SK-N-SH (cell line): Measurements from ENCODE around the gene BEND5. TPM values are rescaled to one million over a fixed set of nuclear protein-coding genes. Genes with fewer than 3 reads are reported as not detected.

Experiments
- CTCF ChIA-PET: fragments of 300-600, 350-600 bp; formaldehyde crosslinking; extraction: SDS; loops from one replicate; lab custom pipeline; 2021; lab: Yijun Ruan, JAX
- POLR2A ChIA-PET: fragments of 350-600 bp; sonication (Branson Sonifier 250); formaldehyde crosslinking; extraction: SDS; loops from one replicate; lab custom pipeline; 2020; ENCODE audit warnings: antibody characterized with exemption, inconsistent platforms; lab: Yijun Ruan, JAX
- DNase-seq: peaks from one replicate; pipeline ENCODE4 v3.0.0; 2012
- H2AFZ ChIP-seq: fragments of 200-600 bp; sonication (generic); 2 replicates; pipeline ENCODE4 v1.8.1; 2016; ENCODE audit warnings: antibody characterized with exemption, mild to moderate bottlenecking, low read depth
- H3F3A ChIP-seq: fragments of 200-600 bp; sonication (generic); replicated peaks from 2 replicates; pipeline ENCODE3; 2016; ENCODE audit warnings: antibody characterized with exemption, mild to moderate bottlenecking; ENCODE audit not compliant: insufficient read depth
- H3K27ac ChIP-seq, 2 experiments: fragments of 200-500 bp in 1 of 2; fragments of 200-600 bp in 1 of 2; sonication (Bioruptor generic) in 1 of 2; sonication (generic), shearing (Covaris generic) in 1 of 2; 2 replicates each; pipeline versions ENCODE4 v1.5.1 to v1.6.1; 2014 to 2016; ENCODE audit warnings: low read depth in 2 of 2, inconsistent platforms in 1 of 2, low read length in 1 of 2, mild to moderate bottlenecking in 1 of 2, mixed read lengths in 1 of 2
- H3K27me3 ChIP-seq: fragments of 200-600 bp; sonication (generic), shearing (Covaris generic); 2 replicates; pipeline ENCODE4 v1.6.1; 2016; ENCODE audit warnings: mixed run types; ENCODE audit not compliant: insufficient read depth
- H3K36me3 ChIP-seq, 2 experiments: fragments of 200-500 bp in 1 of 2; fragments of 200-600 bp in 1 of 2; sonication (Bioruptor generic) in 1 of 2; sonication (generic) in 1 of 2; replicated peaks in 1 of 2; 2 replicates each; pipeline versions ENCODE3 to v1.5.1; 2014 to 2016; ENCODE audit warnings: low read length in 1 of 2, mild to moderate bottlenecking in 1 of 2; ENCODE audit not compliant: insufficient read depth in 2 of 2, control insufficient read depth in 1 of 2
- H3K4me1 ChIP-seq, 2 experiments: fragments of 200-500 bp in 1 of 2; fragments of 200-600 bp in 1 of 2; sonication (Bioruptor generic) in 1 of 2; sonication (generic), shearing (Covaris generic) in 1 of 2; 2 replicates each; pipeline versions ENCODE4 v1.5.1 to v1.6.1; 2014 to 2016; ENCODE audit warnings: low read depth in 1 of 2, low read length in 1 of 2, mixed run types in 1 of 2; ENCODE audit not compliant: insufficient read depth in 2 of 2, control insufficient read depth in 1 of 2
- H3K4me2 ChIP-seq: fragments of 200-600 bp; sonication (generic), shearing (Covaris generic); 2 replicates; pipeline ENCODE4 v1.6.1; 2017; ENCODE audit warnings: mixed run types
- H3K4me3 ChIP-seq, 2 experiments: fragments of 200-500 bp in 1 of 2; fragments of 200-600 bp in 1 of 2; sonication (Bioruptor generic) in 1 of 2; sonication (generic), shearing (Covaris generic) in 1 of 2; 2 replicates each; pipeline versions ENCODE4 v1.5.1 to v1.8.1; 2014 to 2016; ENCODE audit warnings: low read depth in 2 of 2, inconsistent platforms in 1 of 2, low read length in 1 of 2, mild to moderate bottlenecking in 1 of 2, mixed read lengths in 1 of 2, moderate library complexity in 1 of 2
- H3K79me2 ChIP-seq: fragments of 200-600 bp; sonication (generic); 2 replicates; pipeline ENCODE4 v1.8.1; 2017; ENCODE audit warnings: mild to moderate bottlenecking; ENCODE audit not compliant: insufficient read depth
- H3K9ac ChIP-seq: fragments of 200-600 bp; sonication (generic); 2 replicates; pipeline ENCODE4 v1.6.1; 2017; ENCODE audit warnings: mixed run types
- H3K9me2 ChIP-seq: fragments of 200-600 bp; sonication (generic); 2 replicates; pipeline ENCODE4 v1.6.1; 2017; ENCODE audit warnings: mixed run types
- H3K9me3 ChIP-seq: fragments of 200-600 bp; sonication (generic); 2 replicates; pipeline ENCODE4 v1.6.1; 2017; ENCODE audit warnings: mixed run types, mild to moderate bottlenecking, moderate library complexity
- H4K20me1 ChIP-seq: fragments of 200-600 bp; sonication (generic); 2 replicates; pipeline ENCODE4 v1.6.1; 2017; ENCODE audit warnings: mild to moderate bottlenecking, mixed run types; ENCODE audit not compliant: insufficient read depth
- EZH2phosphoT487 ChIP-seq: fragments of 200-600 bp; sonication (generic); IDR thresholded peaks from 2 replicates; pipeline ENCODE4 v1.6.1; 2017; ENCODE audit warnings: low read depth, mixed run types, mild to moderate bottlenecking, antibody characterized with exemption, moderate library complexity, borderline replicate concordance
- FOXM1 ChIP-seq: IDR thresholded peaks from 2 replicates; pipeline ENCODE4 v1.4.0; 2012; ENCODE audit warnings: low read depth, mild to moderate bottlenecking
- JUND ChIP-seq: IDR thresholded peaks from 2 replicates; pipeline ENCODE4 v1.4.0; 2012
- MEF2A ChIP-seq: IDR thresholded peaks from 2 replicates; pipeline ENCODE4 v1.4.0; 2012; ENCODE audit warnings: low read depth, borderline replicate concordance
- NRF1 ChIP-seq: IDR thresholded peaks from 2 replicates; pipeline ENCODE4 v1.6.1; 2012; ENCODE audit warnings: low read depth, mild to moderate bottlenecking, low read length
- RAD21 ChIP-seq: IDR thresholded peaks from 2 replicates; pipeline ENCODE4 v1.6.1; 2012; ENCODE audit warnings: mild to moderate bottlenecking, low read length
- RCOR1 ChIP-seq: fragments of 150-350 bp; IDR thresholded peaks from 2 replicates; pipeline ENCODE4 v1.6.1; 2017; ENCODE audit warnings: antibody characterized with exemption, low read length
- TAF1 ChIP-seq: IDR thresholded peaks from 2 replicates; pipeline ENCODE4 v1.6.1; 2012; ENCODE audit warnings: low read depth, mild to moderate bottlenecking, low read length, moderate library complexity, borderline replicate concordance
- TCF12 ChIP-seq: IDR thresholded peaks from 2 replicates; pipeline ENCODE4 v1.4.0; 2012
- YY1 ChIP-seq: IDR thresholded peaks from 2 replicates; pipeline ENCODE4 v1.4.0; 2012; ENCODE audit warnings: low read depth, mild to moderate bottlenecking
- WGBS: methylation state at CpG from one replicate; pipeline ENCODE4 v1.1.6; 2017; ENCODE audit warnings: low lambda C conversion rate; 5-methylcytosine and 5-hydroxymethylcytosine counted together
- polyA plus RNA-seq, 3 experiments: library from polyadenylated mRNA; depleted of rRNA; stranded (reverse); fragments of >200 nt; gene quantifications; 2 replicates each; pipeline ENCODE4 v1.2.3, GENCODE V29; 2012
- TF ChIP-seq, protein P1 (sequence below): IDR thresholded peaks from 2 replicates; pipeline ENCODE4 v1.4.0; 2012; ENCODE audit warnings: low read depth
- TF ChIP-seq, protein P2 (sequence below): fragments of 200-600 bp; sonication (generic); IDR thresholded peaks from 2 replicates; pipeline ENCODE4 v1.6.1; 2017; ENCODE audit warnings: antibody characterized with exemption, mild to moderate bottlenecking, moderate library complexity
- TF ChIP-seq, protein P3 (sequence below): IDR thresholded peaks from 2 replicates; pipeline ENCODE4 v1.6.1; 2012; ENCODE audit warnings: mild to moderate bottlenecking, low read depth, low read length, moderate library complexity
- TF ChIP-seq, protein P4 (sequence below): fragments of 150-350 bp; IDR thresholded peaks from 2 replicates; pipeline ENCODE4 v1.6.1; 2017; ENCODE audit warnings: antibody characterized with exemption, low read length, low read depth, borderline replicate concordance

BEND5 gene
- polyA plus RNA-seq, 1 of the 3 experiments (the other 2 are of a cell fraction) = 5.6 TPM

DNA sequence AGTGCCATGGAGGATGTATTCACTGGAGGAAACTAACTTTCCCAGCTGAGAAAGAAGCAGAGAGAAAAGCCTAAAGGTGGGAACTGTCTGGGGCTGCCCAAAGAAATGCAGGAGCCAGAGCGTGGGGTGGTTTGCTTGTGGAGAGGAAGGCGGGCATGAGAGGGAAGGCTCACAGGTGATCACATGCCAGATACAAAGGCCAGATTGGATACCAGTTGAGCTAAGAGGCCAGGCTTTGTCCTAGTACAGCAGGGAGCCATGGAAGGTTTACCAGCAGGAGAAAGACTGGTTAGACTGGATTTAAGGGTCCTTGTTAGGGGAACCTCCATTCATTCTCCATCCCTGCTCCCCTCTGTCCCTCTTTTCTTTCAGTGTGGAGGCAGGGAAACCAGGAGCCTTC, 66.4 kb downstream of the BEND5 start:
- Histone ChIP-seq H3K4me3 (no peak overlapping the region), H3K27me3 (no peaks in the 10 kb centered on the region), H3K79me2 (no peaks in the 10 kb centered on the region), H3K9me2 (no peaks in the 10 kb centered on the region), H3K4me2 (no peak overlapping the region), H3K9ac (no peak overlapping the region), H3K4me1 (peaks cover 0 to 23% of the 10 kb centered on the region in 2 experiments; a peak in 2 of 4 replicates), H3F3A (no peaks in the 10 kb centered on the region), H3K36me3 (no peaks in the 10 kb centered on the region), H3K9me3 (no peaks in the 10 kb centered on the region), H4K20me1 (no peaks in the 10 kb centered on the region), H3K27ac (no peak overlapping the region), H2AFZ (no peak overlapping the region)
- CTCF ChIA-PET = interaction anchor here (1.0 to 5.2 kb wide), 6 partner anchors 12 to 138 kb away, joined by 3 to 27 read pairs (median 6); no protein-coding TSS in a partner anchor
- WGBS = 75% methylated on average over 2 of the region's 2 CpGs
- DNase-seq = no peak
- TF ChIP-seq FOXM1 (no peak), RCOR1 (no peak), JUND (no peak), EZH2phosphoT487 (no peak), YY1 (no peak), TCF12 (no peak), NRF1 (no peak), MEF2A (no peak), RAD21 (no peak), TAF1 (no peak)
- TF ChIP-seq, protein P1, sequence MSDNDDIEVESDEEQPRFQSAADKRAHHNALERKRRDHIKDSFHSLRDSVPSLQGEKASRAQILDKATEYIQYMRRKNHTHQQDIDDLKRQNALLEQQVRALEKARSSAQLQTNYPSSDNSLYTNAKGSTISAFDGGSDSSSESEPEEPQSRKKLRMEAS = no peak
- TF ChIP-seq, protein P2, sequence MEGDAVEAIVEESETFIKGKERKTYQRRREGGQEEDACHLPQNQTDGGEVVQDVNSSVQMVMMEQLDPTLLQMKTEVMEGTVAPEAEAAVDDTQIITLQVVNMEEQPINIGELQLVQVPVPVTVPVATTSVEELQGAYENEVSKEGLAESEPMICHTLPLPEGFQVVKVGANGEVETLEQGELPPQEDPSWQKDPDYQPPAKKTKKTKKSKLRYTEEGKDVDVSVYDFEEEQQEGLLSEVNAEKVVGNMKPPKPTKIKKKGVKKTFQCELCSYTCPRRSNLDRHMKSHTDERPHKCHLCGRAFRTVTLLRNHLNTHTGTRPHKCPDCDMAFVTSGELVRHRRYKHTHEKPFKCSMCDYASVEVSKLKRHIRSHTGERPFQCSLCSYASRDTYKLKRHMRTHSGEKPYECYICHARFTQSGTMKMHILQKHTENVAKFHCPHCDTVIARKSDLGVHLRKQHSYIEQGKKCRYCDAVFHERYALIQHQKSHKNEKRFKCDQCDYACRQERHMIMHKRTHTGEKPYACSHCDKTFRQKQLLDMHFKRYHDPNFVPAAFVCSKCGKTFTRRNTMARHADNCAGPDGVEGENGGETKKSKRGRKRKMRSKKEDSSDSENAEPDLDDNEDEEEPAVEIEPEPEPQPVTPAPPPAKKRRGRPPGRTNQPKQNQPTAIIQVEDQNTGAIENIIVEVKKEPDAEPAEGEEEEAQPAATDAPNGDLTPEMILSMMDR = no peak
- TF ChIP-seq, protein P3, sequence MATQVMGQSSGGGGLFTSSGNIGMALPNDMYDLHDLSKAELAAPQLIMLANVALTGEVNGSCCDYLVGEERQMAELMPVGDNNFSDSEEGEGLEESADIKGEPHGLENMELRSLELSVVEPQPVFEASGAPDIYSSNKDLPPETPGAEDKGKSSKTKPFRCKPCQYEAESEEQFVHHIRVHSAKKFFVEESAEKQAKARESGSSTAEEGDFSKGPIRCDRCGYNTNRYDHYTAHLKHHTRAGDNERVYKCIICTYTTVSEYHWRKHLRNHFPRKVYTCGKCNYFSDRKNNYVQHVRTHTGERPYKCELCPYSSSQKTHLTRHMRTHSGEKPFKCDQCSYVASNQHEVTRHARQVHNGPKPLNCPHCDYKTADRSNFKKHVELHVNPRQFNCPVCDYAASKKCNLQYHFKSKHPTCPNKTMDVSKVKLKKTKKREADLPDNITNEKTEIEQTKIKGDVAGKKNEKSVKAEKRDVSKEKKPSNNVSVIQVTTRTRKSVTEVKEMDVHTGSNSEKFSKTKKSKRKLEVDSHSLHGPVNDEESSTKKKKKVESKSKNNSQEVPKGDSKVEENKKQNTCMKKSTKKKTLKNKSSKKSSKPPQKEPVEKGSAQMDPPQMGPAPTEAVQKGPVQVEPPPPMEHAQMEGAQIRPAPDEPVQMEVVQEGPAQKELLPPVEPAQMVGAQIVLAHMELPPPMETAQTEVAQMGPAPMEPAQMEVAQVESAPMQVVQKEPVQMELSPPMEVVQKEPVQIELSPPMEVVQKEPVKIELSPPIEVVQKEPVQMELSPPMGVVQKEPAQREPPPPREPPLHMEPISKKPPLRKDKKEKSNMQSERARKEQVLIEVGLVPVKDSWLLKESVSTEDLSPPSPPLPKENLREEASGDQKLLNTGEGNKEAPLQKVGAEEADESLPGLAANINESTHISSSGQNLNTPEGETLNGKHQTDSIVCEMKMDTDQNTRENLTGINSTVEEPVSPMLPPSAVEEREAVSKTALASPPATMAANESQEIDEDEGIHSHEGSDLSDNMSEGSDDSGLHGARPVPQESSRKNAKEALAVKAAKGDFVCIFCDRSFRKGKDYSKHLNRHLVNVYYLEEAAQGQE = no peak
- TF ChIP-seq, protein P4, sequence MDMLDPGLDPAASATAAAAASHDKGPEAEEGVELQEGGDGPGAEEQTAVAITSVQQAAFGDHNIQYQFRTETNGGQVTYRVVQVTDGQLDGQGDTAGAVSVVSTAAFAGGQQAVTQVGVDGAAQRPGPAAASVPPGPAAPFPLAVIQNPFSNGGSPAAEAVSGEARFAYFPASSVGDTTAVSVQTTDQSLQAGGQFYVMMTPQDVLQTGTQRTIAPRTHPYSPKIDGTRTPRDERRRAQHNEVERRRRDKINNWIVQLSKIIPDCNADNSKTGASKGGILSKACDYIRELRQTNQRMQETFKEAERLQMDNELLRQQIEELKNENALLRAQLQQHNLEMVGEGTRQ = no peak
- POLR2A ChIA-PET = no interaction called here
